SIG-M5 (cell line): Measurements from ENCODE around the gene ZXDC.
A peak's percentile ranks its signal among the peaks of the same experiment; 100 is the strongest.

Experiments used
- DNase-seq: peaks from one replicate; lab custom pipeline; 2025; lab: John Stamatoyannopoulos, UW

Gene ZXDC

DNA sequence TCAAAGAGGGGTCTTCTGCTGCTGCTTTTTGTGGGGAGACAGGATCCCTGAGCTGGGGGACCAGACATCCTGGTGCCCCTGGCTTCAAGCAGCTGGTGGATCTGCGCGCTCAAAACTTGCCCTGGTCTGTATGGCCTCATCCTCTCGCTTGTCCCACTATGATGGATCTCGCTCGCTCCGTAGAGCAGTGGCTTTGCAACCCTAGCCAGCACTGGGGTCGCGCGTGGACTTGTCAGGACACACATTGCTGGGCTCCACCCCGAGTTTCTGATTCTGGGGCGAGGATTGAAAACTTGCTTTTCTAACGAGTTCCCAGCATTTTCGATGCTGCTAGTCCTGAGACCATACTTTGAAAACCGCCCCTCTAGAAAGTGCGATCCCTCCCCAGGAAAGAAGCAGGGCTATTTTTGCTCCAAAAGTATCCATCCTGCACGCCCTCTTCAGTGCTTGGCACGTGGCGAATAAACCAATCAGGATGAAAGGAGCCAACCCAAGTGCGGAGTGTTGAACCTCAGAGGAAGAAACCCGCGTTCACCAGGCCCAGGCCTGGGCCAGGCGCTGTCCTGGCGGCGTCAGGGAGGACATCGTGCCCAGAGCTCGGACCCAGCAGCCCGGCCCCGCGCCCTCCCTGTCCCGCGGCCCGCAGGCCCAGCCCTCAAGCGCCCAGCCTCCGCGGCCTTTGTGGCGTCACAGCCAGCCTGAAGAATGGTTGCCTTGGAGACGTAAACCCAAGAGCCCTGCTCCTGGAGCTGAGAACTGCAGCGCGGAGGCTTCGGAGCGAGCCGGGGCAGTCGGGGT is 81.3 kb downstream of the ZXDC start, which contains the start of gene CFAP100:
CFAP100 (plus strand) TSS at position 731 of the 798 bp plus-strand sequence. CDS start 1,092 bp downstream, outside the sequence.
- no peak for DNase-seq

GRCh38 chr3:126393563-126393962 is 82.1 kb downstream of the ZXDC start:
- DNase-seq = no peak

DNA sequence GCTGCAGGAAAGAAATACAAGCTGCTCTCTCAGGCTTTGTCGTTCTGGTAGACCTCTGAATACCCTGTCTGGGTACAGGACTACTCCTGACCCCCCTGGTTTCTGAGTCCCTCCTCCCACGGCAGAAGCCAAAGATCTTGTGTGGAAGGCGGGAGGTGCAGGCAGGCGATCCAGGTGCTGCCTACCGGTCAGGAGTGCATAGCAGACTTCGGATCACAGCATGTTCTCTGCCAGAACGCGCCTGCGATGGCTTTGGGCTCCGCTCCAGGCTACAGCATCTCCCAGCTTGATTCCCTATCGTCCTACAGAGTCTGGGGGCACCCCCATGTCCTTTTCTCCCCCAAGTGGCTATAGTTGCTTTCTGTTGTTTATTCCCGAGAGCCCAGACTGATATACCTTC is 83.4 kb downstream of the ZXDC start:
- no peak for DNase-seq

DNA sequence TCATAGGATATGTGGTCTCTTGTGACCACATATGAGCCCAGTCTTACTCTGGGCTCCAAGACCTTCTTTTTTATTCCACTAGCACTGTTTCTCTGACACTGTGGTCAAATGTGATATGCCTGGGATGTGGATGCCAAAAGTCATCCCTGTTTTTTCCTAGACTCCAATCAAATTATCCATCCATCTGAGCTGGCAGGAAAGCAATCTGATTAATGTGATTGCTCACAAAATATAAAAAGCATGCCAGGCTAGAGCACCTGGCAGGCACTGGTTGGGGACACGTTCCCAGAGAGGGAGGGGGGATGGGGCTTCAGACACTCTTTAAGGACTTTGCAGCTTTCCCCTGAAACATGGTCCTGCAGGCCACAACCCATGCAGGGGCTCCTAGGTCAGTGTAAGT is 84.1 kb downstream of the ZXDC start:
- DNase-seq = no peak

DNA sequence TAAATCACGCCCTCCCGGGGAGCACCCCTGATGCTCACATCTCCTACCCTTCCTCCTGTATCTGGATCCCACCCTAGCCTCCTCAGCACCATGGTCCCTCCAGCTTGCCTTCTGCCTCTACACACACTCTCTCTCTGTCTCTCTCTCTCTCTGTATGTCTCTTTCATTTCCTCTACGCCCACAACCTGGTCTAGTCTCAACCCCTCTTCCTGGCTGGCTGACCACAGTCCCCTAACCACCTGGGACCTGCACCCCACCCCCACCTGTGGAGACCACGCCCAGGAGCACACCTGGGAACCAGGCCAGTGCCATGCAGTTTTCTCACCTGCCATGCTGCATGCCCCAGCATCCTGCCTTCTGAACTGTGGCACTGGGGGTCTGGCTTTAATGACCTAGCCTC is 84.9 kb downstream of the ZXDC start:
- DNase-seq = no peak

GRCh38 chr3:126390201-126390600 is 85.5 kb downstream of the ZXDC start:
- DNase-seq = no peak

DNA sequence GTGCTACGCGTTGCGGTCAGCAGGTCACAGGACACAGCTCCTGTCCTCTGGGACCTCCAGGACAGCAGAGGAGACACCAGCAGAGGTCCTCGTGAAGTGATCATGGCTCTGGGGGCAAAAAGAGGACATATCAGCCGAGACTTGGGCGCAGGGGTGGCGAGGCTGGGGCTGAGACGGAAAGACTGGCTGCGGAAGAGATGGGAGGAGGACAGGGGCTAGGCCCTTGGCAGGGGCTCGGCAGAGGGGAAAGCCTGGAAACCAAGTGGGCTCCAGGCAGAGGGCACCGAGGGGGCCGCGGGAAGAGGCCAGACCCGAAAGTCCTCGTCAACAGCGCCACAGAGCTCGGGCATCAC is 85.9 kb downstream of the ZXDC start:
- no peak for DNase-seq

DNA sequence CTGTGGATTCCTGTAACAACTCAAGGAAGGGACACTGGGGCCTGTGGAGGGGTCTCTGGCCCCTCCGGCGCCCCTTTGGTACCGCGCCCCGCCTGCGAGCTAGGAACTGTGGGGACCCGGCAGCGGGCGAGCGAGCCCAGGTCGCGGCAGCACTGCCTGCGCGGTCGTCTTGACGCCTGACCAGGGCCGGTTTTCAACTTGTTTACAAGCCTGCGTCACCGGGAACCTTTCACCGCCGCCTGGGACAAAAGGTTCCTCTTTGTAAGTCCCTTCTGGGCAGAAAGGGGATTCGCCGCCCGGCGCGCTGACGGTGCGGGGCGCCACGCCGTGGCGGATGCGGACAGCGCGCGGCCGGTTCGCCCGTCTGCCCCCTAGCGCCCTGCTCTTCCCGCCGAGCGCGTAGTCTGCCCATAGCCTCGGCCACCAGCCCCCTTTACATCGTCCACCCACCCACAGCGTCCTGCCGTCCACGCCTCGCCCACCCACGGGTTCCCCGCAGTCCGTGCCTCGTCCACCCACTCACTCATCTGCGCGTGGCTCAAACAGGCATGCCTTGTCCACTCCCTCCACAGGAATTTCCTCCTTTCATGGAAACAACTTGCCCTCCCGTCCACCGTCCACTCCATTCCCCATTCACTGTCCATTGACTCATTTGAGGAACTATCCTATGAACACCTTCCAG is 86.4 kb downstream of the ZXDC start:
- DNase-seq = peak; percentile 17
